HG03095 (cell line): ENCODE results near the gene FUT3.

ENCODE experiments used
- ATAC-seq: cut with Tn5 transposase; IDR thresholded peaks from one replicate; pipeline ENCODE4 v1.9.1; 2021; ENCODE audit warnings: moderate library complexity; ENCODE audit not compliant: unreplicated experiment

The FUT3 gene

DNA sequence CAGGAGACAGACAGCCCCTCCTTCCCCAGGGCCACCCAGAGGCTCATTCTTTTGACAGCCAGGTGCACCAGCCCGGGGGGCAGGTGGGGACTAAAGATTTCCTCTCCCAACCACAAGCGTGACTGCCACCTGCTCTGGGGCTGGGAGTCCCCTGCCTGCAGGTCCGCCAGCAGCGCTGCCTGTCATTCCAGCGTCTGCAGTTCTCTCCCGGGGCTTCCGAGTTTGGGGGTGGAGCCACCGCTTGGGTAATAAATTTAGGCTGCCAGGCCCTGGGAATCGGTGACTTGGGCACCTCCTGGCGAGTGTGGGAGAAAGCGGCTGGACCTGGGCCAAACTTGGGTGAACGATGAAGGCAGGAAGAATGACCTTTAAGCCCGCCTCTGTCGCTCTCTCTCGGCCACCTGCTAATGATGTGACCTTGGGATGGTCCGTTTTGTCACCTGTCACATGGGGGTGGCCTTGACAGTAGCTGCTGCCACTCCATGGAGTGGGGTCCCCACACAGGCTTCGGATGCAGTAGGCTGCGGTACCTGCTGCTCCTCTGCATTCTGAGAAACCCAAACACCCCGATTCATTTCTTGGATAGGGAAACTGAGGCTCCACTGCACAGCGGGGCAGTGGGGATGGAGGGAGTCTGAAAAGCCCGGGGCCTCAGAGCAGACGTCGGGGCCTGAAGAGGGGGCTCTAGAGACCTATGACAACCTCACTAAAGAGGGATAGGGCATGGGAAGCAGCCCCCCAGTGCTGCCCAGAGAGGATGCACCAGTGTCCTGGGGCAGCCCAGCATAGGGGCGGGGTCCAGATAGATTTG, 24.5 kb downstream of the FUT3 start:
- no peak for ATAC-seq

DNA sequence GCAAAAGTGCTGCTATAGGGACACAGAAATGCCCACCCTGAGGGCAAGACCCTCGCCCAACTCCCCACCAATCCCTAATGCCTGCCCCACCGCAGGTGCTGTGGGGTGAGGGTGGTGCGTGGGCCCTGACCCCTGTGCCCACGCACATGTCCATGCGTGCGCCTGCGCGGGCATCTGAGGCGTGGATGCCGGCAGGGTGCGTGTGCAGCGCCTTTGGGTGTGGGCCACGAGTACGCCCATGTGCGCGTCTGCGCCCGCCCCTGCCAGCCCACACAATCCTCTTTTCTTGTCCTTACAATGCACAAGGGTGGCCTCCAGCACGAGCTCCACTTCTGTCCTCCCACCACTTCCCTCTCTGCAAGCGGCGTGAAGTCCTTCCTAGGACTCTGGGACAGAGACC, 26.1 kb downstream of the FUT3 start:
- ATAC-seq = no peak

DNA sequence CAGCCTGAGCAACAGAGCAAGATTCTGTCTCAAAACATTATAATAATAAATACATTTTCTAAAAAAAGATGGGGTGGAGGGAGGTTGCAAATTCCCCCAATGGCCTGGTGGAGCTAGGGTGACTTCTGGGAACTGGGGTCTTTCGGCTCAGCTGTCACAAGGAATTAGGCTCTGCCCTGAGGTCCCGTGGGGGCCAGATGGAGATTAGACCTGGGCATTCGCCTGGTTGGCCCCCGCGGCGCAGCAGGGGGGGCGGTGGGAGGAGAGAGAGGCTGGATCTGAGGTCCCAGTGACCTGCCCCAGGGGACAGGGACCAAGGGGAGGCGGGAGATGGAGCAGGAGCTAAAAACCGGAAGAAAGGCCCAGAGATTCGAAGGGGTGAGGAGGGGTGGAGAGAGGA, 26.5 kb downstream of the FUT3 start:
- ATAC-seq = no peak

DNA sequence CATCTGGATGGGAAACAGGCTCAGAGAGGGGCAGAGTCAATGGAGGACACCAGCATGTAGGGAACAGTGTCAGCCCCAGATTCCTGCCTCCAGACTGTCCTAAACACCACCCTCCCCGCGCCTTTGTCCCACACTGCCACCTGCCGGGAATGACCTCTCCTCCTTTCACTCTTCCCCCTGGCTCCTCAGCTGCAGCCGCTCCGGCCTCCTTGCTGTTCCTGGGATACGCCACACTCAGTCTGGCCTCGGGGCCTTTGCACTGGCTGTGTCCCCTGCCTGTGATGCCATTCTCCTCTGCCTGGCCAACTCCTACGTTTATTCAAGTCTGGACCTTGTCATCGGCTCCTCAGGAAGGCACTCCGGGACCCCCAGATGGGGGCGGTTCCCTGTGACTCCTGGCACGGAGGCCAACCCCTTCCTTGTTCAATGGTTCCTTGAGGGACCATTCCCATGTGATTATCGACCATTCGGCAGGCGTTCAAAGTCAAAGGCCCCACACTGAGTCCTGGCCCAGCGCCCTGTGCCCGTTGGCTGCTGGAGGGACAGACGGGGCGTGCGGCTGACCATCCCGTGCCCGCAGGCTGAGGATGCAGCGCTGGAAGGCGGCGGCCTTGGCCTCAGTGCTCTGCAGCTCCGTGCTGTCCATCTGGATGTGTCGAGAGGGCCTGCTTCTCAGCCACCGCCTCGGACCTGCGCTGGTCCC, 27.5 kb downstream of the FUT3 start:
- no peak for ATAC-seq

DNA sequence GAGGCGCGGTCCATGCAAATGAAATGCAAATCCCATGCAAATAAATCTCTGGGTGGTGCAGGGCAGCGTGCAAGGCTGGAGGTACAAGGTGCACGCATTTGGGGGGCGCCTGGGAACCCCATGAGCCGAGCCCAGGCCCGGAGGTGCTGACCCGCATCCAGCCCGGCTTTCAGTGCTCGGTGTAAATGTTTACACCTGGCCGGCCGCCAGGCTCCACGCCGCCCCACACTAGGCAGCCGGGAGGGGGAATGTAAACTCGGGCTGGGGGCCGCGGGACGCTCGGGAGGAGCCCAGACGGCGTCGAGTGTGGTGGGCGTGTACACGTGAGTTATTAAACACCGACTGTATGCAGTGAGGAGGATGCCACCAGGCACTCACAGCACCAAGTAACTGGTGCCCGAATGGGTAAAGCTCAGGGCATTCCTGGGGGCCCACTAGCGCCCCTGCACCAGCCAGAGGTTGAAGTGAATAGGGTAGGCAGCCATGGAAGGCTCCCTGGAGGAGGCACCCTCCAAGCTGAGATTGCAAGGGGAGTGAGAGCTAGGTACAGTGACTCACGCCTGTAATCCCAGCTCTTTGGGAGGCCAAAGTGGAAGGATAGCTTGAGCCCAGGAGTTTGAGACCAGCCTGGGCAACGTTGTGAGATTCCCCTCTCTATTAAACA, 28.9 kb downstream of the FUT3 start:
- ATAC-seq = no peak

DNA sequence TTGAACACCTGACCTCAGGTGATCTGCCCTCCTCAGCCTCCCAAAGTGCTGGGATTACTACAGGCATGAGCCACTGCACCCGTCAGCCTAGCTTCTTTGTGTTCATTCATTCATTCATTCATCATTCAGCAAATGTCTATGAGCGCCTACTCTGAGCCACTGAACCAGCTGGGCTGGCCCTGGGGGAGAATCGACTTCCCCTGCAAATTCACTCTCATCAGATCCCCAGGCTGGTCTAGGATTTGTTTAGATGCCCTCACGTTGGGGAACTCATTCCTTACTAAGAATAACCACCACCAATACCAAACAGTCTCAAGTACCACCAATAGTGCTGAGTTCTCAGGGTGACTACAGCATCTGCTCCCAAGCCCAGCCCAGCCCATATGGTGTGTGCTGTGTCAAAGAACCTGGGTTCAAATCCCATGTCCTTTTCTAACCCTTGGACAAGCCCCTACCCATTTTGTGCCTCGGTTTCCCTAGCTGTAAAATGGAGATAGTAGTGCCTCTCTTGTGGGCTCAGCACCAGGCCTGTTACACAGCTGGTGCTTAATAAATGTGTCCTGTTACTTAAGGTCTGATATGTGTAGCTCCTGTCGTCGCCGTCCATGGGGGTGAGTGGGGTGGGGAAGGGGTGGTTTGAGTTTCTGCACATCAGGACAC, 29.6 kb downstream of the FUT3 start:
- ATAC-seq = no peak

DNA sequence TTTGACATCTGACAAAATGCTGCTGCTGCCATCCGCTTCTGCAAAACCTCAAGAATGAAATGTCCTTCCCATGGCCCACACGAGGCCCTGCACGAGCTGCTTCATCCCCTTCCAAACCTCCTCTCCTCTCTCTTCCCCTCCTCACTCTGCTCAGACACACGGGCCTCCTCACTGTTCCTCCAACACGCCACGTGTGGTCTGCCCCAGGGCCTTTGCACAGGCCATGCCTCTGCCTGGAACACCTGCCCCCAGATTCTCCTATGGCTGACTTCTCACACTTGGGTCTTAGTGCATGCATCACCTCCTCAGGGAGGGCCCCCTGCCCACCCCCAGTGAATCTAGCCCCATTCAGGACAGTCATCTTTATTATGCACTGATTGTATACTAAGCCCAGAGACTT, 30.5 kb downstream of the FUT3 start:
- ATAC-seq = no peak

DNA sequence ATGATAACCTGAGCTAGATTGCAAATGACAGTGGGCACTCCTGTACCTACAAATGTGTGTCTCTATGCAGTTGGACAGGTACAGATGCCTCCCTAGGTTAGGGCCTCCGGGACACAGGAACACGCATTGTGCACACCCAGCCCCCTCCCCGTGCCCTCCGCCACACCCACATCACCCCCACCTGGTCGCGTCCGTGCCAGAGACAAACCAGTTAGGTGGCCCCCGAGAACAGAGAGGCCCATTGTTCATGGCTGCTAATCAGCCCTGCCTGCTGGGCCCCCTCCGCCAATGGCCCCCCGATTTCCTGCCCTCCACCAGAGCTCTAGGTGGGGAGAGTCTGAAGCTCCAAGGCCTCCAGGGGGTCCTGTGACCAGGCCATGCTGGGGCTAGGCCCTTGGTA, 32.7 kb downstream of the FUT3 start:
- no peak for ATAC-seq

DNA sequence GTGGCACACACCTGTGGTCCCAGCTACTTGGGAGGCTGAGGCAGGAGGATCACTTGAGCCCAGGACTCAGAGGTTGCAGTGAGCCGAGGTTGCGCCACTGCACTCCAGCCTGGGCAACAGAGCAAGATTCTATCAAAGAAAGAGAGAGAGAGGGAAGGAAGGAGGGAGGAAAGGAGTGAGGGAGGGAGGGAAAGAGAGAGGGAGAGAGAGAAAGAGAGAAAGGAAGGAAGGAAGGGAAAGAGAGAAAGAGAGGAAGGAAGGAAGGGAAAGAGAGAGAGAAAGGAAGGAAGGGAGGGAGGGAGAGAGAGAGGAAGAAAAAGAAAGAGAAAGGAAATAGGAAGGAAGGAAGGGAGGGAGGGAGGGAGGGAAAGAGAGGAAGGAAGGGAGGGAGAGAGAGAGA, 34.0 kb downstream of the FUT3 start:
- ATAC-seq = no peak

DNA sequence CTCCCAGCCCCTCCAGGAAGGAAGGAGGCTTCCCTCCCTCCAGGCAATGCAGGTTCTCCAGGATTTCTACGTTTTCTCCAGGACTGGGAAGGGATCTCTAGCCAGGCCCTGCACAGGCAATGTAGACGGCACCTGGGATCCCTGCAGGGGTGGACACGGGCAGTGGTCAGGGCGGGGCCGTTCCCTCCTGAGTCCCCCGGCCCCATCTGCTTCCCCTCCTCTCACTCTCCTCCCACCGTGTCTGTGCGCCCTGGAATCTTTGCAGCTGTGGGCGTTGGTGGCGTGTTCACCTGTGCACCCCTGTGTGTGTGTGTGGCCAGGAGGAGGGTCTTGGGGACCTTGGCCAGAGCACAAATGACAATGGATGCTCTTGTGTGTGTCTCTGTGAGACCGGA, 36.4 kb downstream of the FUT3 start:
- ATAC-seq = no peak

DNA sequence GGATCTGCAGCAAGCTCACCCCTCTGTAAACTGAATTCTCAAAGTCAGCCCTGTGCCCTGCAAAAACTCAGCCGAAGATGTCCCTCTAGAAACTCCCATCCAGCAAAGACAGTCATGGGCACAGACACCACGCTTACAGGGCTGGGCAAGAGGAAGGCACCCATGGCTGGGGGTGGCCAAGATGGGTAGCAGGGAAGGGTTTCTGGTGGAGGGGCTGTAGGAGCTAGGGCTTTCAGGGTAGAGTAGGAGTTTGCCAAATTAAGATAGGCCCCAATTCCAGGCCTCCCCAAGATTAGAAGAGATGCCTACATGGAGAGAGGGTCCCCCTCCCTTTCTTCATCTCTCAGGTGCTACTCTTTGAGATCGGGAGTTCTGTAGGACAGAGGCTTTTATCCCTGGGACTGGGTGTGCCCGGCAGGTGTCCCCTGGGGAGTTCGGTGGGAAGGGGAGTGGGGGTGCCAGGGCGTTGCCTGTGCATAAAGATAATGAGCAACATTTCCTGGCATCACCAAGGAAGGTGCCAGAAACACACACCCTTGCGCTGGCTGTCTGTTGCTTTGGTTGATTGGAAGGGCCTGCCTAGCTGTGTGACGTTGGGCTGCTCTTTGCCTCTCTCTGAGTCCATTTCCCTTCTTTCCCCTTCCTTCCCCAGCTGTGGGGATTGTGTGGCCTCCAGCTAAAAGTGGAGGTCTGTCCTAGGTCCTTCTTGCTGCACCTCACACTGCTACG, 37.0 kb downstream of the FUT3 start:
- no peak for ATAC-seq

DNA sequence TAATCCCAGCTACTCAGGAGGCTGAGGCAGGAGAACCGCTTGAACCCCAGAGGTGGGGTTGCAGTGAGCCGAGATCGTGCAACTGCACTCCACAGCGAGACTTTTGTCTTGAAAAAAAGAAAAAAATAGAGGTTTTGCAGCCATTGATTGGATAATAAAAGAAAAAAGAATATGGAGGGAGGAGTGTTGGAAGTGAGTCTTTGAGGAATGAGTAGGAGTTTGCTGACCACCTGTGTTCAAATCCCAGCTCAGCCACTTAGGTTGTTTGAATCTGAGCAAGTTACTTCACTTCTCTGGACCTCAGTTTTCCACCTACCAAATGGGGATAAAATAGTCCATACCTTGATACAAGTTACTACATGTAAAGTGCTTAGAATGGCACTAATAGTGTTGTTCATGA, 40.1 kb downstream of the FUT3 start:
- ATAC-seq = no peak

DNA sequence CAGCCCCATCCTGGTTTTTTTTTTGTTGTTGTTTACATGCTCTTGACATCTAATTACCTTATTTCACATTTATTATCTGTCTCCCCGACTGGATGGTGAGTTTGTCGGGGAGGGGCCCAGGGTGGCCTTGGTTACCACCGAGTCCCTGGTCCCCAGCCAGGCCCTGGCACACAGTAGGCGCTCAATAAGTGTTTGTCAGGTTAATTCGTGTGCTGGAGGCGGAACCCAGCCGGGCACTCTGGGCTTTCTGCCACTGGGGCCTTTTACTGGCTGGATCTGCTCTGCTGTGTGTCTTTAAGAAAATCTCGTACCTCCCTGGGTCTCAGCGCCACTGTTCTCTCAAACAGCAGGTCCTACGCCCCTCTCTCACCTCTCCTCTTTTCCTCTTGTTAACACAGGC, 41.8 kb downstream of the FUT3 start:
- no peak for ATAC-seq

DNA sequence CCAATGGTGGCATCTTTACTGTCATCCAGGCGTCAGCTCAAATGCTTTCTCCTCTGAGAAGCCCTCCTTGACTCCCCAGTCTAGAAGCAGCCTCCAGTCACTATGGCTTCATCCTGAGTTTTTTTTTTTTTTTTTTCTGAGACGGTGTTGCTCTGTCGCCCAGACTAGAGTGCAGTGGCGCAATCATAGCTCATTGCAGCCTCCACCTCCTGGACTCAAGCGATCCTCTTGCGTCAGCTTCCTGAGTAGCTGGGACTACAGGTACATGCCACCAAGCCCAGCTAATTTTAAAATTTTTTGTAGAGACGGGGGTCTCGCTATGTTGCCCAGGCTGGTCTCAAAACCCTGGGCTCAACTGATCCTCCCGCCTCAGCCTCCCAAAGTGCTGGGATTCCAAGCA, 42.2 kb downstream of the FUT3 start:
- ATAC-seq = no peak

DNA sequence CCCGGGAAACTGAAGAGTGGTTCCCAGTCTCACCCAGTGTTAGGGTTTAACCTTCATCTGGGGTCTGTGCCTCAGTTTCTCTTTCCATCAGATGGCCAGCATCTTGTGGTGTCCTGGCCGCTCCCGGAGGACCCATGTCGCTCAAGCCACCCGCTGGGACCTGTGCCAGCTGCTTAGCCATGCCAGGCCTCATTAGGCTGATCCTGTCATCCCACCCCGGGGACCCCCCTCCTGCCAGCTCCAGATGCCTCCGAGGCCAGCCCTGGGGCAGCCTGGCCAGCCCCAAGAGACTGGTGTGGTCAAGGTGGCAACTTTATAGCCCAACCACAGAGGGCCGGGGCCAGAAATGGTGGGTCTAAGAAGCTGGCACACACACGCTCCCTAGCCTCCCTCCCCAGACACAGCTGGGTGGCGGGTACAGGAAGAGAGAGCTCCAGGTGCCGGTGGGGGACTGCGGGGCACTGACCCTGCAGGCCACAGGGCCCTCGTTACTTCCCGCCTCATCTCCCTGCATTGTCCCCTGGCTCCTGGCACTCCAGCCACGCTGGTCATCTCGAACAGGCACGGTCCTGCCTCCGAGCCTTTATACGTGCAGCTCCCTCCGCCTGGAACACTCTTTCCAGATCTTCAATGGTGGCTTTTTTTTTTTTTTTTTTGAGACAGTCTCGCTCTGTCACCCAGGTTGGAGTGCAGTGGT, 43.0 kb downstream of the FUT3 start:
- ATAC-seq = no peak

DNA sequence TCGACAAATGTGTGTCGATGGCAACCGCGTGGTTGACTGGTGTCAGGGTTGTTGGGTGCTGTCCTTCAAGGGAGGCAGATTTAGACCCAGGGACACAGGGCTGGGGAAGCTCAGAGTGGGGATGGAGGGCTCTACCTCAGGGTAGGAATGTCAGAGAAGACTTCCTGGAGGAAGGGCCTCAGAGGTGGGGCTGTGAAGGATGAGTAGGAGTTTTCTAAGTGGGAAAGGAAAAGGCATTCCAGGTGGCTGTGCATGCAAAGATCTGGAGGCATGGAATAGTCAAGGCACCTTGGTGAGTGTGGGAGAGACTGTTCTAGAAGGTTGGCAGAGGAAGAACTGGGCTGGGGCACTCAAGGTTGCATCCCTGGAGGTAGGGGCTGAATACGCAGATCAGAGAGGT, 44.3 kb downstream of the FUT3 start:
- ATAC-seq = no peak

DNA sequence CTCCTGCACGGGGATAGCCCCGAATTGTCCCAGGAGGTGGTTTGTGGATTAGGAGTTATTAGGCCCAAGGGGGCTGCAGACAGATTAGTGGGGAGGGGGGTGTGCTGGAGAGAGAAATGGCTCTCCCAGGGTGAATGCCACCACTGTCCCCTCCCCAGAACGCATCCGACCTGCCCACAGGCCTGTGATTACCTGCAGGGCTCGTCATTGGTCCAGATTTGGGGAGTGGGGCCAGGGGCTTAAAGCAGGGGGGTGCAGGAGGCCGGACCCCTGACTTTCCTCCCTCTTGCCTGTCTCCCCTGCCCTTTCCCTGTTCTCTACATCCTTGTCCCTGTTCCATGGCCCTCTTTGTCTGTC, 45.1 kb downstream of the FUT3 start:
- ATAC-seq = no peak

DNA sequence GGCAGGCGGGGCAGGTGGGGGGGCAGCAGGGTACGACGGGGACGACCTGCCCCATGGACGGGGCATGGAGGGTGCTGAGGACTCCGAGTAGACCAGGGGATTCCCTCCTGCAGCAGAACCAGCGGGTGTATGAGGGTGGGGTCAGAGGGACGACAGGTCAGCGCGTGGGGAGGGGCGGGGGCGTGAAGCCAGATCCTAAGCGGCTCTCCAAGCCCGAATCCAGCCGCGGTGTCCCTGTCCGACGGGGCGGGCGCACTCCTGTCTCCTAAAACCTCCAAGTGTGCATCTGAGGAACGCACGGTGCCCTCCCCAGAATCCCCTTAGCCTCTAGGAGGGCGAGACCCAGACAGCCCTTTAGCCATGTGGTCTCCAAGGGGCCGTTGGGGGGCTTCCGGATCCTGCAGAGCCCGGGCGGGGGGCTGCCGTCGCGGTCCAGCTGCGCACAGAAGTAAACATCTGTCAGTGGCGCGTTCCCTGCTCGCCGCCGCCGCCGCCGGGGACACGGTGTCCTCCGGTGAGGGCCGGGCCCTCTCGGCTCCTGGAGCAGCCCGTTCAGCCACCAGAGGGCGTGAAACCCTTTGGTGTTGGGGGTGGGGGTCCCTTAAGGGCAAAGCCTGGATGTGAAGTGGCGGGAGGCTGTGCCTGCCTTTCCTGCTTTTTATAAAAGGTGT, 45.7 kb downstream of the FUT3 start:
- no peak for ATAC-seq

DNA sequence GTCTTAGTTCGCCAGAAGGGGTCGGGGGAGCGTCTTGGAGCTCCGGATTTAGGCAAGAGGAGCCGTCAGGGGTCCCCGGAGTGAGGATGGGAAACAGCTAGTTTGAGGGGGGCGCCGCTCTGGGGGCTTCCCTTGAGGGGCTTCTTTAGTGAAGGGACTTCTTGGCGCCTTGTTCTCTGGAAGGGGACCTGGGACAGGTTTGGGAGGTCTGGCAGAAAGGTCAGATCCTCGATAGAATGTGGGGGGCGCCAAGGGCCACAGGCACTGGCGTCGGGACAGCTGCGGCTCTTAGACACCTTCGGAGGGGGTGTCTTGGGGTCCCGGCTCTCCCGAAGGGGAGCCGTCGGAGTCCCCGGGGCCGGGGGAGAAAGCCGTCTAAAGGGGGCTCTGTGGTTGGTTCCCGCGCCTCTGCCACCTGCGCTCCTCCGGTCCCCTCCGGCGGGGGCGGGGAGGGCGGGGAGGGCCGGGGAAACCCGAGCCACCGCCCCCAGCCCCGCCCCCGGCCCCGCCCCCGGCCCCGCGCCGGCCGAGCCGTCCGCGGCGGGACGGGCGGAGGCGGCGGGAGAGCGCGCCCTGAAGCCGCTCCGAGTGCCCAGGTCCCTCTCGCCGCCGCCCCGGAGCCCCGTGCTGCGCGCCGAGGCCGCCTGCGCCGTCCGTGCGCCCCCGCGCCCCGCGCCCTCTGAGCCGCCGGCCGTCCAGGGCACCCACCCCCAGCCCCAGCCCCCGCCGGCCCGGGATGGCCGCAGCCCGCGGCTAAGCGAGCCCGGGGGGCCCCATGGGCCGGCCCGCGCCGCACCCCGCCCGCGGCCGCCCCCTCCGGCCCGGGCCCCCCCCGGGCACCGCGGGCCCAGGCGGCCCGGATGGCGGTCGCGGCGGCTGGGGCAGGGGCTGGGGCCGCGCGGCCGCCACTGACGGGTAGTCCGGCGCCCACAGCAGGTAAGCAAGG, 46.5 kb downstream of the FUT3 start, which contains the start of gene NRTN:
Gene NRTN (plus strand): TSS at position 552 of the 946 bp plus-strand sequence. CDS start 19,099 bp downstream, outside the sequence.
- ATAC-seq = no peak
